ENCODE data around the gene PEX26. TPM values are rescaled to one million over a fixed set of nuclear protein-coding genes. Genes with fewer than 3 reads are reported as not detected.

The PEX26 gene
- total RNA-seq, 1 donor from 2014 or later, result 43.5 TPM

GRCh38 chr22:18091478-18091877, 13.7 kb downstream of the PEX26 start:
- Mint-ChIP-seq H3K9me3 (ENCODE audit: unreplicated experiment) (no peaks in the 10 kb centered on the region), H3K4me1 (ENCODE audit: unreplicated experiment) (no peaks in the 10 kb centered on the region), H3K27ac (ENCODE audit: unreplicated experiment) (no peak overlapping the region), H3K36me3 (ENCODE audit: unreplicated experiment) (peaks cover 16% of the 10 kb centered on the region), H3K27me3 (ENCODE audit: unreplicated experiment) (no peaks in the 10 kb centered on the region), H3K4me3 (ENCODE audit: unreplicated experiment) (no peak overlapping the region)
- DNase-seq (ENCODE audit: extremely low spot score, unreplicated experiment), result no peak
- TF ChIP-seq, protein P1, sequence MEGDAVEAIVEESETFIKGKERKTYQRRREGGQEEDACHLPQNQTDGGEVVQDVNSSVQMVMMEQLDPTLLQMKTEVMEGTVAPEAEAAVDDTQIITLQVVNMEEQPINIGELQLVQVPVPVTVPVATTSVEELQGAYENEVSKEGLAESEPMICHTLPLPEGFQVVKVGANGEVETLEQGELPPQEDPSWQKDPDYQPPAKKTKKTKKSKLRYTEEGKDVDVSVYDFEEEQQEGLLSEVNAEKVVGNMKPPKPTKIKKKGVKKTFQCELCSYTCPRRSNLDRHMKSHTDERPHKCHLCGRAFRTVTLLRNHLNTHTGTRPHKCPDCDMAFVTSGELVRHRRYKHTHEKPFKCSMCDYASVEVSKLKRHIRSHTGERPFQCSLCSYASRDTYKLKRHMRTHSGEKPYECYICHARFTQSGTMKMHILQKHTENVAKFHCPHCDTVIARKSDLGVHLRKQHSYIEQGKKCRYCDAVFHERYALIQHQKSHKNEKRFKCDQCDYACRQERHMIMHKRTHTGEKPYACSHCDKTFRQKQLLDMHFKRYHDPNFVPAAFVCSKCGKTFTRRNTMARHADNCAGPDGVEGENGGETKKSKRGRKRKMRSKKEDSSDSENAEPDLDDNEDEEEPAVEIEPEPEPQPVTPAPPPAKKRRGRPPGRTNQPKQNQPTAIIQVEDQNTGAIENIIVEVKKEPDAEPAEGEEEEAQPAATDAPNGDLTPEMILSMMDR (IDR thresholded peaks at IDR 0.05), result no peak

DNA sequence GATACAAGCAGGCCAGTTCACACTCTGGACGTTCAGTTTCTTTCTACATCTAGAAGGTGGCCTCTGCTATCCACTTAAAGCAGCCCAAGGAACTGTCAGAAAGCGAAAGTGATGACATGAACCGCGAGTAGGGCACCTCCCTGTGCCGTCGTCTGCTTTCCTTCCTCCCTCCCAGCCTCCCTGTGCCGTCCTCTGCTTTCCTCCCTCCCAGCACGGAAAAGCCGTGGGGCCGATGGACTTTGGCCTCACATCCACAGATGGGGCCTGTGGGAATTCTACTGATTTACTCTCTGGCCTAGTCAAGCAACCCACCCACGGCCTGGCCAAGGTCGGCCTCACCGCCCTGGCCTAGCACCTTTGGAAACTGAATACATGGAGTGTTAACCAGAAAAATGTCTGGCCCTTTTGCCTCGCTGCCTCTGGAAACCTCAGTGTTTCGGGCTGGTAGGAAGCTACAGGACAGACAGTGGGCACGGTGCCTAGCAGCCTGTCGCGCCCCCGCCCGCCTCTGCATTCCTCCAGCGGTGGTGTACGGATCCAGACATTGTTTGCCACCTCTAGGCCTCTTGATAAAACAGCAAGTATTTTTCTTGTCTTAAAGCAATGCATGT, 14.2 kb downstream of the PEX26 start:
- Mint-ChIP-seq H3K36me3 (ENCODE audit: unreplicated experiment) (peaks cover 16% of the 10 kb centered on the region), H3K9me3 (ENCODE audit: unreplicated experiment) (no peaks in the 10 kb centered on the region), H3K4me3 (ENCODE audit: unreplicated experiment) (no peak overlapping the region), H3K27ac (ENCODE audit: unreplicated experiment) (peak overlapping the region; percentile 56), H3K27me3 (ENCODE audit: unreplicated experiment) (no peaks in the 10 kb centered on the region), H3K4me1 (ENCODE audit: unreplicated experiment) (no peaks in the 10 kb centered on the region)
- no peak for DNase-seq (ENCODE audit: extremely low spot score, unreplicated experiment)
- TF ChIP-seq, protein P1 (IDR thresholded peaks at IDR 0.05), result no peak

GRCh38 chr22:18093661-18094060, 15.9 kb downstream of the PEX26 start:
- Mint-ChIP-seq H3K27me3 (ENCODE audit: unreplicated experiment) (no peaks in the 10 kb centered on the region), H3K4me1 (ENCODE audit: unreplicated experiment) (no peaks in the 10 kb centered on the region), H3K36me3 (ENCODE audit: unreplicated experiment) (peaks cover 11% of the 10 kb centered on the region), H3K4me3 (ENCODE audit: unreplicated experiment) (no peak overlapping the region), H3K27ac (ENCODE audit: unreplicated experiment) (no peak overlapping the region), H3K9me3 (ENCODE audit: unreplicated experiment) (no peaks in the 10 kb centered on the region)
- TF ChIP-seq, protein P1 (IDR thresholded peaks at IDR 0.05), result no peak
- DNase-seq (ENCODE audit: extremely low spot score, unreplicated experiment), result no peak

DNA sequence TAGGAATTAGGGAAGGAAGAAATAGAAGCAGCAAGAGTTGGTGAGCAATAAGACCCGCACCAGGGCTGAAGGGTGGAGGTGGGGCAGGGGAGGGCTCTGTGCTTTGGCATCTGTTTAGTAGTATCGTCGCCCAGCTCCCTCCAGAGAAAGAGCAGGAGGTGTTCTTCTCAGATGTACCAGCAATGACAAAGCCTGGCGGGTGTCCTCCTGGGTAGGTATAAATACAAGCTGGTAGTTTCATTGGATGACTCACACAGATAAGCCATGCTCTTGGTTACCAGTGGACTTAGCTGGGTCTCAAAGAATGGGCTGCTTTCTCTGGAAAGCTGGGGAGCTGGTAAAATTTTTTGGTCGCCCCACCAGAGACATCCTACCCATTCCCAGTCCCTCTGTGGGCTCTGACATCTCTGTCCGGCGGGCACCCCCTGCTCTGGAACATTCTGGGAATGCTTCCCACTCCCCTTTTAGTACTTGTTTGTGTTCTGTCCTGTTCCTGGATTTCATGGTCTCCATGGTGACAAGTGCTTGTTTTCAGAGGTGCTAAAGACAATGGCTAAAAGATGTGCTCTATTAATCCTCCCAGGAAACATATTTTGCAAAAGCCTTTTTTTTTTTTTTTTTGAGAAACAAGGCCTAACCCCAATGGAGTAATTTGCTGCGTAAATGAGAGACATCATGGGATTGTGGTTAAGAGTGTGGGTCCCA, 17.5 kb downstream of the PEX26 start:
- no peak overlapping the region for H3K27ac Mint-ChIP-seq (ENCODE audit: unreplicated experiment)
- no peaks in the 10 kb centered on the region for H3K4me1 Mint-ChIP-seq (ENCODE audit: unreplicated experiment)
- TF ChIP-seq, protein P1 (IDR thresholded peaks at IDR 0.05), result no peak
- H3K4me3 Mint-ChIP-seq (ENCODE audit: unreplicated experiment), result no peak overlapping the region
- no peak for DNase-seq (ENCODE audit: extremely low spot score, unreplicated experiment)
- no peaks in the 10 kb centered on the region for H3K9me3 Mint-ChIP-seq (ENCODE audit: unreplicated experiment)
- no peaks in the 10 kb centered on the region for H3K27me3 Mint-ChIP-seq (ENCODE audit: unreplicated experiment)
- H3K36me3 Mint-ChIP-seq (ENCODE audit: unreplicated experiment), result peaks cover 8% of the 10 kb centered on the region

DNA sequence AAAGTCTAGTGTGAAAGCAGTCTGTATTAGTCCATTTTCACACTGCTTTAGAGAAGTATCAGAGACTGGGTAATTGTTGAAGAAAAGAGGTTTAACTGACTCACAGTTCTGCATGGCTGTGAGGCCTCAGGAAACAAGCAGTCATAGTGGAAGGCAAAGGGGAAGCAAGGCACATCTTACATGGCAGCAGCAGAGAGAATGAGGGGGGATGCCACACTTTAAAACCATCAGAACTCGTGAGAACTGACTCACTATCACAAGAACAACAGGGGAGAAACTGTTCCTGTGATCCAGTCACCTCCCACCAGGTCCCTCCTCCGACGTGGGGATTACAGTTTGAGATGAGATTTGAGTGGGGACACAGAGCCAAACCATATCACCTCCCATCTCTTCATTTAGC, 19.0 kb downstream of the PEX26 start:
- no peaks in the 10 kb centered on the region for H3K9me3 Mint-ChIP-seq (ENCODE audit: unreplicated experiment)
- no peak overlapping the region for H3K27ac Mint-ChIP-seq (ENCODE audit: unreplicated experiment)
- peaks cover 12% of the 10 kb centered on the region for H3K36me3 Mint-ChIP-seq (ENCODE audit: unreplicated experiment)
- H3K4me3 Mint-ChIP-seq (ENCODE audit: unreplicated experiment), result no peak overlapping the region
- H3K27me3 Mint-ChIP-seq (ENCODE audit: unreplicated experiment), result no peaks in the 10 kb centered on the region
- TF ChIP-seq, protein P1 (IDR thresholded peaks at IDR 0.05), result no peak
- no peak for DNase-seq (ENCODE audit: extremely low spot score, unreplicated experiment)
- H3K4me1 Mint-ChIP-seq (ENCODE audit: unreplicated experiment), result no peaks in the 10 kb centered on the region

Measured in osteocyte (in vitro differentiated cells).